Body of pancreas (tissue), 4 donors: ENCODE data around the gene ZDHHC21.

Experiments
- POLR2A ChIP-seq, 3 donors: fragments of 450-650 bp; IDR thresholded peaks; one replicate each; pipeline ENCODE4 v1.6.1; 2016; ENCODE audit warnings: antibody characterized with exemption in 3 of 3, mild to moderate bottlenecking in 2 of 3
- TF ChIP-seq, protein P1 (sequence below), 7 experiments: fragments of 450-650 bp in 4 of 7; fragments of 200-600 bp in 3 of 7; sonication (generic) in 3 of 7; IDR thresholded peaks; one replicate each; pipeline ENCODE4 v1.5.1; 2016 to 2019; ENCODE audit warnings: antibody characterized with exemption in 7 of 7

DNA sequence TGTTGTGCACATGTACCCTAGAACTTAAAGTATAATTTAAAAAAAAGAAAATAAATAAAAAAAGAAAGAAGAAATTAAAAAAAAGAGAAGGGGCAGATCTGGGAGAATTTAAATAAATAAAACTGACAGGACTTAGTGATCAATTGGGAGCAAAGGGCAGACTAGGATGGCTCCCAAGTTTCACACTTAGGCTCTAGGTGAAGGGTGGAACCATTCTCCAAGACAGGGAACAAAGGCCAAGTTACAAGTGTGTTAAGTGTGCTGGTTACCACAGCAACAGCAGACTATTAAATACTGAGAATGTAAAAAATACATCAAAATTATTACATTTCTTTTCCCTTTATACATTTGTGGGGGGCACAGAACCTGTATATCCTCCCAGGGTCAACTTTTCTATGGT, 7.1 kb downstream of the ZDHHC21 start:
- no peak for TF ChIP-seq POLR2A (IDR thresholded peaks at IDR 0.05)
- TF ChIP-seq, protein P1, sequence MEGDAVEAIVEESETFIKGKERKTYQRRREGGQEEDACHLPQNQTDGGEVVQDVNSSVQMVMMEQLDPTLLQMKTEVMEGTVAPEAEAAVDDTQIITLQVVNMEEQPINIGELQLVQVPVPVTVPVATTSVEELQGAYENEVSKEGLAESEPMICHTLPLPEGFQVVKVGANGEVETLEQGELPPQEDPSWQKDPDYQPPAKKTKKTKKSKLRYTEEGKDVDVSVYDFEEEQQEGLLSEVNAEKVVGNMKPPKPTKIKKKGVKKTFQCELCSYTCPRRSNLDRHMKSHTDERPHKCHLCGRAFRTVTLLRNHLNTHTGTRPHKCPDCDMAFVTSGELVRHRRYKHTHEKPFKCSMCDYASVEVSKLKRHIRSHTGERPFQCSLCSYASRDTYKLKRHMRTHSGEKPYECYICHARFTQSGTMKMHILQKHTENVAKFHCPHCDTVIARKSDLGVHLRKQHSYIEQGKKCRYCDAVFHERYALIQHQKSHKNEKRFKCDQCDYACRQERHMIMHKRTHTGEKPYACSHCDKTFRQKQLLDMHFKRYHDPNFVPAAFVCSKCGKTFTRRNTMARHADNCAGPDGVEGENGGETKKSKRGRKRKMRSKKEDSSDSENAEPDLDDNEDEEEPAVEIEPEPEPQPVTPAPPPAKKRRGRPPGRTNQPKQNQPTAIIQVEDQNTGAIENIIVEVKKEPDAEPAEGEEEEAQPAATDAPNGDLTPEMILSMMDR (IDR thresholded peaks at IDR 0.05) = no peak
